ENCODE results near the gene SERTAD3.

GRCh38 chr19:40403262-40403984 lies 40.7 kb downstream of the SERTAD3 start:
- no peak for TF ChIP-seq HDAC6 (IDR thresholded peaks at IDR 0.05; ENCODE audit: unreplicated experiment)
- no peak for TF ChIP-seq RELA (IDR thresholded peaks at IDR 0.05; ENCODE audit: borderline replicate concordance, partially characterized antibody)
- no peak for TF ChIP-seq FOXM1 (IDR thresholded peaks at IDR 0.05; ENCODE audit: low read depth, low read length)
- TF ChIP-seq SMC3 (IDR thresholded peaks at IDR 0.05; ENCODE audit: borderline replicate concordance, low read length), result no peak
- no peak for TF ChIP-seq TAF1 (IDR thresholded peaks at IDR 0.05; ENCODE audit: borderline replicate concordance, low read depth, low read length)
- no peak for TF ChIP-seq TCF7 (IDR thresholded peaks at IDR 0.05; ENCODE audit: borderline replicate concordance)
- TF ChIP-seq, protein P1, sequence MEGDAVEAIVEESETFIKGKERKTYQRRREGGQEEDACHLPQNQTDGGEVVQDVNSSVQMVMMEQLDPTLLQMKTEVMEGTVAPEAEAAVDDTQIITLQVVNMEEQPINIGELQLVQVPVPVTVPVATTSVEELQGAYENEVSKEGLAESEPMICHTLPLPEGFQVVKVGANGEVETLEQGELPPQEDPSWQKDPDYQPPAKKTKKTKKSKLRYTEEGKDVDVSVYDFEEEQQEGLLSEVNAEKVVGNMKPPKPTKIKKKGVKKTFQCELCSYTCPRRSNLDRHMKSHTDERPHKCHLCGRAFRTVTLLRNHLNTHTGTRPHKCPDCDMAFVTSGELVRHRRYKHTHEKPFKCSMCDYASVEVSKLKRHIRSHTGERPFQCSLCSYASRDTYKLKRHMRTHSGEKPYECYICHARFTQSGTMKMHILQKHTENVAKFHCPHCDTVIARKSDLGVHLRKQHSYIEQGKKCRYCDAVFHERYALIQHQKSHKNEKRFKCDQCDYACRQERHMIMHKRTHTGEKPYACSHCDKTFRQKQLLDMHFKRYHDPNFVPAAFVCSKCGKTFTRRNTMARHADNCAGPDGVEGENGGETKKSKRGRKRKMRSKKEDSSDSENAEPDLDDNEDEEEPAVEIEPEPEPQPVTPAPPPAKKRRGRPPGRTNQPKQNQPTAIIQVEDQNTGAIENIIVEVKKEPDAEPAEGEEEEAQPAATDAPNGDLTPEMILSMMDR (IDR thresholded peaks at IDR 0.05 in 2 of 3, conservative IDR thresholded peaks at IDR 0.05 in 1 of 3; ENCODE audit: control insufficient read depth in 2 of 3, extremely low read depth in 1 of 3, insufficient read depth in 1 of 3, low read depth in 3 of 3, low read length in 3 of 3), result no peak
- no peak for TF ChIP-seq FOXK2 (IDR thresholded peaks at IDR 0.05)
- no peak for TF ChIP-seq RAD21 (IDR thresholded peaks at IDR 0.05; ENCODE audit: insufficient read depth, low read depth, low read length)
- no peak for TF ChIP-seq EZH2 (IDR thresholded peaks at IDR 0.05; ENCODE audit: borderline replicate concordance, control insufficient read depth, low read depth, low read length)
- TF ChIP-seq, protein P2, sequence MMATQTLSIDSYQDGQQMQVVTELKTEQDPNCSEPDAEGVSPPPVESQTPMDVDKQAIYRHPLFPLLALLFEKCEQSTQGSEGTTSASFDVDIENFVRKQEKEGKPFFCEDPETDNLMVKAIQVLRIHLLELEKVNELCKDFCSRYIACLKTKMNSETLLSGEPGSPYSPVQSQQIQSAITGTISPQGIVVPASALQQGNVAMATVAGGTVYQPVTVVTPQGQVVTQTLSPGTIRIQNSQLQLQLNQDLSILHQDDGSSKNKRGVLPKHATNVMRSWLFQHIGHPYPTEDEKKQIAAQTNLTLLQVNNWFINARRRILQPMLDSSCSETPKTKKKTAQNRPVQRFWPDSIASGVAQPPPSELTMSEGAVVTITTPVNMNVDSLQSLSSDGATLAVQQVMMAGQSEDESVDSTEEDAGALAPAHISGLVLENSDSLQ (IDR thresholded peaks at IDR 0.05), result no peak
- TF ChIP-seq EP300 (IDR thresholded peaks at IDR 0.05; ENCODE audit: borderline replicate concordance in 1 of 2, control insufficient read depth in 1 of 2, low read depth in 2 of 2, low read length in 2 of 2), result no peak
- TF ChIP-seq MXI1 (IDR thresholded peaks at IDR 0.05; ENCODE audit: low read depth, low read length), result no peak
- TF ChIP-seq SKIL (IDR thresholded peaks at IDR 0.05; ENCODE audit: low read depth, poor library complexity, severe bottlenecking), result no peak

Measured in GM12878 (cell line).